SK-N-SH (cell line): Measurements from ENCODE around the gene ZMYM2. TPM values are rescaled to one million over a fixed set of nuclear protein-coding genes. Genes with fewer than 3 reads are reported as not detected.
"Not testable (repeated sequence)": the region's sequence is repeated elsewhere in the genome, so short reads cannot be mapped to it uniquely, and the experiment has no call there.

Experiments
- CTCF ChIA-PET: fragments of 300-600, 350-600 bp; formaldehyde crosslinking; extraction: SDS; loops from one replicate; lab custom pipeline; 2021; lab: Yijun Ruan, JAX
- POLR2A ChIA-PET: fragments of 350-600 bp; sonication (Branson Sonifier 250); formaldehyde crosslinking; extraction: SDS; loops from one replicate; lab custom pipeline; 2020; ENCODE audit warnings: antibody characterized with exemption, inconsistent platforms; lab: Yijun Ruan, JAX
- DNase-seq: peaks from one replicate; pipeline ENCODE4 v3.0.0; 2012
- H2AFZ ChIP-seq: fragments of 200-600 bp; sonication (generic); 2 replicates; pipeline ENCODE4 v1.8.1; 2016; ENCODE audit warnings: antibody characterized with exemption, mild to moderate bottlenecking, low read depth
- H3F3A ChIP-seq: fragments of 200-600 bp; sonication (generic); replicated peaks from 2 replicates; pipeline ENCODE3; 2016; ENCODE audit warnings: antibody characterized with exemption, mild to moderate bottlenecking; ENCODE audit not compliant: insufficient read depth
- H3K27ac ChIP-seq, 2 experiments: fragments of 200-500 bp in 1 of 2; fragments of 200-600 bp in 1 of 2; sonication (Bioruptor generic) in 1 of 2; sonication (generic), shearing (Covaris generic) in 1 of 2; 2 replicates each; pipeline versions ENCODE4 v1.5.1 to v1.6.1; 2014 to 2016; ENCODE audit warnings: low read depth in 2 of 2, inconsistent platforms in 1 of 2, low read length in 1 of 2, mild to moderate bottlenecking in 1 of 2, mixed read lengths in 1 of 2
- H3K27me3 ChIP-seq: fragments of 200-600 bp; sonication (generic), shearing (Covaris generic); 2 replicates; pipeline ENCODE4 v1.6.1; 2016; ENCODE audit warnings: mixed run types; ENCODE audit not compliant: insufficient read depth
- H3K36me3 ChIP-seq, 2 experiments: fragments of 200-500 bp in 1 of 2; fragments of 200-600 bp in 1 of 2; sonication (Bioruptor generic) in 1 of 2; sonication (generic) in 1 of 2; replicated peaks in 1 of 2; 2 replicates each; pipeline versions ENCODE3 to v1.5.1; 2014 to 2016; ENCODE audit warnings: low read length in 1 of 2, mild to moderate bottlenecking in 1 of 2; ENCODE audit not compliant: insufficient read depth in 2 of 2, control insufficient read depth in 1 of 2
- H3K4me1 ChIP-seq, 2 experiments: fragments of 200-500 bp in 1 of 2; fragments of 200-600 bp in 1 of 2; sonication (Bioruptor generic) in 1 of 2; sonication (generic), shearing (Covaris generic) in 1 of 2; 2 replicates each; pipeline versions ENCODE4 v1.5.1 to v1.6.1; 2014 to 2016; ENCODE audit warnings: low read depth in 1 of 2, low read length in 1 of 2, mixed run types in 1 of 2; ENCODE audit not compliant: insufficient read depth in 2 of 2, control insufficient read depth in 1 of 2
- H3K4me2 ChIP-seq: fragments of 200-600 bp; sonication (generic), shearing (Covaris generic); 2 replicates; pipeline ENCODE4 v1.6.1; 2017; ENCODE audit warnings: mixed run types
- H3K4me3 ChIP-seq, 2 experiments: fragments of 200-500 bp in 1 of 2; fragments of 200-600 bp in 1 of 2; sonication (Bioruptor generic) in 1 of 2; sonication (generic), shearing (Covaris generic) in 1 of 2; 2 replicates each; pipeline versions ENCODE4 v1.5.1 to v1.8.1; 2014 to 2016; ENCODE audit warnings: low read depth in 2 of 2, inconsistent platforms in 1 of 2, low read length in 1 of 2, mild to moderate bottlenecking in 1 of 2, mixed read lengths in 1 of 2, moderate library complexity in 1 of 2
- H3K79me2 ChIP-seq: fragments of 200-600 bp; sonication (generic); 2 replicates; pipeline ENCODE4 v1.8.1; 2017; ENCODE audit warnings: mild to moderate bottlenecking; ENCODE audit not compliant: insufficient read depth
- H3K9ac ChIP-seq: fragments of 200-600 bp; sonication (generic); 2 replicates; pipeline ENCODE4 v1.6.1; 2017; ENCODE audit warnings: mixed run types
- H3K9me2 ChIP-seq: fragments of 200-600 bp; sonication (generic); 2 replicates; pipeline ENCODE4 v1.6.1; 2017; ENCODE audit warnings: mixed run types
- H3K9me3 ChIP-seq: fragments of 200-600 bp; sonication (generic); 2 replicates; pipeline ENCODE4 v1.6.1; 2017; ENCODE audit warnings: mixed run types, mild to moderate bottlenecking, moderate library complexity
- H4K20me1 ChIP-seq: fragments of 200-600 bp; sonication (generic); 2 replicates; pipeline ENCODE4 v1.6.1; 2017; ENCODE audit warnings: mild to moderate bottlenecking, mixed run types; ENCODE audit not compliant: insufficient read depth
- CHD2 ChIP-seq: fragments of 150-350 bp; IDR thresholded peaks from 2 replicates; pipeline ENCODE4 v1.6.1; 2018; ENCODE audit warnings: low read length; ENCODE audit not compliant: partially characterized antibody
- ELF1 ChIP-seq: IDR thresholded peaks from 2 replicates; pipeline ENCODE4 v1.4.0; 2012
- EZH2phosphoT487 ChIP-seq: fragments of 200-600 bp; sonication (generic); IDR thresholded peaks from 2 replicates; pipeline ENCODE4 v1.6.1; 2017; ENCODE audit warnings: low read depth, mixed run types, mild to moderate bottlenecking, antibody characterized with exemption, moderate library complexity, borderline replicate concordance
- FOSL2 ChIP-seq: IDR thresholded peaks from 2 replicates; pipeline ENCODE4 v1.4.0; 2012; ENCODE audit warnings: low read depth, mild to moderate bottlenecking, moderate library complexity, borderline replicate concordance
- FOXJ3 ChIP-seq: sonication (generic); formaldehyde crosslinking; IDR thresholded peaks from 2 replicates; pipeline ENCODE4 v1.5.1; 2020; ENCODE audit warnings: mild to moderate bottlenecking, missing genetic modification reagents
- GATA2 ChIP-seq: sonication (generic); formaldehyde crosslinking; IDR thresholded peaks from 2 replicates; pipeline ENCODE4 v1.5.0; 2020; ENCODE audit warnings: mild to moderate bottlenecking, missing genetic modification reagents
- MEF2A ChIP-seq: IDR thresholded peaks from 2 replicates; pipeline ENCODE4 v1.4.0; 2012; ENCODE audit warnings: low read depth, borderline replicate concordance
- MXI1 ChIP-seq: IDR thresholded peaks from 2 replicates; pipeline ENCODE4 v1.6.1; 2012; ENCODE audit warnings: mild to moderate bottlenecking, low read depth, low read length, improper control_type of control experiment
- NRF1 ChIP-seq: IDR thresholded peaks from 2 replicates; pipeline ENCODE4 v1.6.1; 2012; ENCODE audit warnings: low read depth, mild to moderate bottlenecking, low read length
- RAD21 ChIP-seq: IDR thresholded peaks from 2 replicates; pipeline ENCODE4 v1.6.1; 2012; ENCODE audit warnings: mild to moderate bottlenecking, low read length
- RFX5 ChIP-seq: IDR thresholded peaks from 2 replicates; pipeline ENCODE4 v1.6.1; 2012; ENCODE audit warnings: mild to moderate bottlenecking, improper control_type of control experiment, low read length
- TCF12 ChIP-seq: IDR thresholded peaks from 2 replicates; pipeline ENCODE4 v1.4.0; 2012
- WGBS: methylation state at CpG from one replicate; pipeline ENCODE4 v1.1.6; 2017; ENCODE audit warnings: low lambda C conversion rate; 5-methylcytosine and 5-hydroxymethylcytosine counted together
- polyA plus RNA-seq, 3 experiments: library from polyadenylated mRNA; depleted of rRNA; stranded (reverse); fragments of >200 nt; gene quantifications; 2 replicates each; pipeline ENCODE4 v1.2.3, GENCODE V29; 2012
- TF ChIP-seq, protein P1 (sequence below): IDR thresholded peaks from 2 replicates; pipeline ENCODE4 v1.4.0; 2012; ENCODE audit warnings: low read depth, borderline replicate concordance
- TF ChIP-seq, protein P2 (sequence below): IDR thresholded peaks from 2 replicates; pipeline ENCODE4 v1.4.0; 2012; ENCODE audit warnings: low read depth
- TF ChIP-seq, protein P3 (sequence below): fragments of 150-350 bp; IDR thresholded peaks from 2 replicates; pipeline ENCODE4 v1.6.1; 2017; ENCODE audit warnings: antibody characterized with exemption, low read length, low read depth, borderline replicate concordance
- TF ChIP-seq, protein P4 (sequence below): fragments of 150-350 bp; IDR thresholded peaks from 2 replicates; pipeline ENCODE4 v1.6.1; 2016; ENCODE audit warnings: mild to moderate bottlenecking, low read depth, low read length

ZMYM2 gene
- polyA plus RNA-seq, 1 of the 3 experiments (the other 2 are of a cell fraction), result 11.5 TPM

DNA sequence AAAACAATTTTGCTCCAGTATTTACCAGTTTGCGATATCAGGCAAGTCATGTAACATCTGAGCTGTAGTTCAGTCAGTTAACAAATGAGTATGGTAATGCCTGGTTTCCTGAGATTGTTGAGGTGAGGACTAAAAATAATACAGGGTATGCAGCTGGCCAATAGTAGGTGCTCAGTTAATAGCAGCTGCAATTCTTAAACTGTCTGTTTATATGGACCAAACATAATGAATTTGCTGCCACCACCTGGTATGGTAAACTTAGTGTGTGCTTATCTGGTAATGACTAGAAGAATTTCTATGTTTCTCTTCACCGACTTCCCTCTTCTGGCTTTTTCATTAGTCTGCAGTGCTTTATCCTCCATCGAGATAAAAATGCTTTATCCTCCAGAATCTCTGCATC, 9.1 kb downstream of the ZMYM2 start (continued):
- TF ChIP-seq RAD21 (no peak), MXI1 (no peak), CHD2 (no peak), MEF2A (no peak)

DNA sequence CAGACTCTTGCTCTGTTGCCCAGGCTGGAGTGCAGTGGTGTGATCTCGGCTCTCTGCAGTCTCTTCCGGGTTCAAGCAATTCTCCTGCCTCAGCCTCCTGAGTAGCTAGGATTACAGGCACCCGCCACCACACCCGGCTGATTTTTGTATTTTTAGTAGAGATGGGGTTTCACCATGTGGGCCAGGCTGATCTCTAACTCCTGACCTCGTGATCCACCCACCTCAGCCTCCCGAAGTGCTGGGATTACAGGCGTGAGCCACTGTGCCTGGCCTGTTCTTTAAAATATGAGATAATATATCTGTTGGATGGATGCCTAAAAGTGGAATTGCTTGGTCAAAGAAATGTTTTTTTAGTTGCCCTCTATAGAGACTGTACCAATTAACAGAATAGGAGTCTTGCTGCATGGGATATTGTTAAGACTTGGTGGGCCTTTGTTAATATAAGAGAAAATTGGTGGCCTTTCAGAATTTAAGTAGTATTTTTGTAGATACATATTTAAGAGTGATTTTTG, 16.0 kb downstream of the ZMYM2 start:
- H3K4me1 ChIP-seq, DNase-seq, POLR2A ChIA-PET, H3K27ac ChIP-seq, H3K9ac ChIP-seq, H2AFZ ChIP-seq, H3K9me3 ChIP-seq, H3K27me3 ChIP-seq, H3F3A ChIP-seq, H3K9me2 ChIP-seq, H3K4me3 ChIP-seq, H3K4me2 ChIP-seq, CTCF ChIA-PET: not testable (repeated sequence)
- Histone ChIP-seq H3K36me3 (peaks cover 56 to 69% of the 10 kb centered on the region in 2 experiments), H3K79me2 (peaks cover 97% of the 10 kb centered on the region), H4K20me1 (peaks cover 46% of the 10 kb centered on the region)
- 94% methylated on average over 7 of the region's 7 CpGs for WGBS

DNA sequence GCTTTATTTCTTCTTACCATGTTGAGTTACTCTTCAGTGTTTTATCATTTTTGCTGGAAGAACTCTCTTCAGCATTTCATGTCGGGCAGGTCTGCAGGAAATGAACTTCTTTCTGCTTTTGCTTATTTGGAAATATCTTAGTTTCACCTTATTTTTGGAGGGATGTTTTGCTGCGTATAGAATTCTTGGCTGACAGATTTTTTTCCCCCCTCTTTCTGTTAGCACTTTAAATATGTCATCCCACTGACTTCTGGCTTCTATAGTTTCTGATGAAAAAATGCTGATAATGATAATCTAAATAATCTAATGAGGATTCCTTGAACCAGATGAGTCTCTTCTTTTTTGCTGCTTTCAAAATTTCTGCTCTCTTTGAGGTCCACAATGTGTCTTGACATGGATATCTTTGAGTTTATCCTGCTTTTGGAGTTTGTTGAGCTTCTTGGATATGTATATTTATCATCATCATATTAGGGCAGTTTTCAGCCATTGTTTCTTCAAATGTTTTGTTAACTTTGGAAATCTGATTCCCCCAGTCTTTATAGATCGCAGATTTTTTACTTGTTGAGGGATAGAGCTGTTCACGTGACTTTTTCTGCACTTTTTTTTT, 20.4 kb downstream of the ZMYM2 start:
- no peak overlapping the region for H3K27ac ChIP-seq
- peaks cover 60% of the 10 kb centered on the region for H4K20me1 ChIP-seq
- CTCF ChIA-PET, result no interaction called here
- H3K27me3 ChIP-seq, result no peaks in the 10 kb centered on the region
- H3F3A ChIP-seq, result peaks cover 12% of the 10 kb centered on the region
- H3K9me2 ChIP-seq, result no peaks in the 10 kb centered on the region
- no peak for DNase-seq
- POLR2A ChIA-PET, result no interaction called here
- no peak overlapping the region for H3K4me3 ChIP-seq
- H3K9ac ChIP-seq, result no peak overlapping the region
- no peak overlapping the region for H2AFZ ChIP-seq
- H3K9me3 ChIP-seq, result 0 out of 2 replicates have a peak, but pooled peaks cover 7% of the 10 kb centered on the region
- 94% methylated on average over 4 of the region's 4 CpGs for WGBS
- H3K4me2 ChIP-seq, result no peak overlapping the region
- H3K79me2 ChIP-seq, result peaks cover 95% of the 10 kb centered on the region
- no peaks in the 10 kb centered on the region for H3K4me1 ChIP-seq
- no peak for TF ChIP-seq GATA2
- TF ChIP-seq RFX5, result no peak
- TF ChIP-seq FOSL2, result no peak
- no peak for TF ChIP-seq NRF1
- no peak for TF ChIP-seq TCF12
- TF ChIP-seq, protein P1, sequence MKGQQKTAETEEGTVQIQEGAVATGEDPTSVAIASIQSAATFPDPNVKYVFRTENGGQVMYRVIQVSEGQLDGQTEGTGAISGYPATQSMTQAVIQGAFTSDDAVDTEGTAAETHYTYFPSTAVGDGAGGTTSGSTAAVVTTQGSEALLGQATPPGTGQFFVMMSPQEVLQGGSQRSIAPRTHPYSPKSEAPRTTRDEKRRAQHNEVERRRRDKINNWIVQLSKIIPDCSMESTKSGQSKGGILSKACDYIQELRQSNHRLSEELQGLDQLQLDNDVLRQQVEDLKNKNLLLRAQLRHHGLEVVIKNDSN, result no peak
- TF ChIP-seq, protein P2, sequence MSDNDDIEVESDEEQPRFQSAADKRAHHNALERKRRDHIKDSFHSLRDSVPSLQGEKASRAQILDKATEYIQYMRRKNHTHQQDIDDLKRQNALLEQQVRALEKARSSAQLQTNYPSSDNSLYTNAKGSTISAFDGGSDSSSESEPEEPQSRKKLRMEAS, result no peak
- no peak for TF ChIP-seq EZH2phosphoT487
- TF ChIP-seq FOXJ3 (CRISPR knock-in tag), result no peak
- no peak for TF ChIP-seq ELF1
- TF ChIP-seq, protein P3, sequence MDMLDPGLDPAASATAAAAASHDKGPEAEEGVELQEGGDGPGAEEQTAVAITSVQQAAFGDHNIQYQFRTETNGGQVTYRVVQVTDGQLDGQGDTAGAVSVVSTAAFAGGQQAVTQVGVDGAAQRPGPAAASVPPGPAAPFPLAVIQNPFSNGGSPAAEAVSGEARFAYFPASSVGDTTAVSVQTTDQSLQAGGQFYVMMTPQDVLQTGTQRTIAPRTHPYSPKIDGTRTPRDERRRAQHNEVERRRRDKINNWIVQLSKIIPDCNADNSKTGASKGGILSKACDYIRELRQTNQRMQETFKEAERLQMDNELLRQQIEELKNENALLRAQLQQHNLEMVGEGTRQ, result no peak
- TF ChIP-seq, protein P4, sequence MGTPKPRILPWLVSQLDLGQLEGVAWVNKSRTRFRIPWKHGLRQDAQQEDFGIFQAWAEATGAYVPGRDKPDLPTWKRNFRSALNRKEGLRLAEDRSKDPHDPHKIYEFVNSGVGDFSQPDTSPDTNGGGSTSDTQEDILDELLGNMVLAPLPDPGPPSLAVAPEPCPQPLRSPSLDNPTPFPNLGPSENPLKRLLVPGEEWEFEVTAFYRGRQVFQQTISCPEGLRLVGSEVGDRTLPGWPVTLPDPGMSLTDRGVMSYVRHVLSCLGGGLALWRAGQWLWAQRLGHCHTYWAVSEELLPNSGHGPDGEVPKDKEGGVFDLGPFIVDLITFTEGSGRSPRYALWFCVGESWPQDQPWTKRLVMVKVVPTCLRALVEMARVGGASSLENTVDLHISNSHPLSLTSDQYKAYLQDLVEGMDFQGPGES, result no peak
- H3K36me3 ChIP-seq, result peaks cover 31 to 71% of the 10 kb centered on the region in 2 experiments
